ENCODE measurements around the gene TRMT10B. TPM values are rescaled to one million over a fixed set of nuclear protein-coding genes. Genes with fewer than 3 reads are reported as not detected.

Gene TRMT10B
- total and polyA plus RNA-seq, 2 of the 13 experiments (the other 11 are each of a cell fraction or from before 2014, with no cell fraction given) = 3.1 to 3.9 TPM

DNA sequence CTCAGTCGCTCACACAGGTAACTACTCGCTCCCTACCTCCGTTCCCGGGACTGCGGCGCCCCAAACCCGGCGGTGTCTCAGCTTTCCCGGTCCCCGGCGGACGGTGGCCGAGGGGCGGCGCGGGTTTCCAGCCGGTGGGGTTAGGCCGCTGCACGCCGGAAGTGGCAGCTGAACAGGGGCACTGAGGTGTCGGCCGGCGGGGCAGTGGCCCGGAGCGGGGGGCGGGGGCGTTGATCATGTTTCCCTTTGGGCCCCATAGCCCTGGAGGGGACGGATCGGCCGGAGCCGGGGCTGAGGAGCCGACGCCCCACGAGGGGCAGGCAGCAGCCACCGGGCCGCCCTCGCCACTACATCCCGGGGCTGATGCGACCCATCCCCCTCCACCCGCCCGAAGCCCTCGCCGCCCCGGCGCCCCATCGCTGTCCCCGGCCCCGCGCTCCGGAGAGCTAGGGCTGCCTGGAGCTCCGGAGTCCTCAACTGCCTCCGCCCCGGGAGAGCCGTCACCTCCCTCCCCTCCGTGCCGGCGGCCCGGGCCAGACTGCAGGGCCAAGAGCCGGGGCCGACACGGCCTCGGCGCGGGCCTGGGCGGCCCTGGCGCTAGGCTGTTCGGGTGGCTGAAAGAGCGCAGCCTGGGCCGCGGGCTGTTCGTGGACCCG is 47.2 kb downstream of the TRMT10B start, which contains the start of gene DCAF10 (continued):
- TF ChIP-seq, protein P1, sequence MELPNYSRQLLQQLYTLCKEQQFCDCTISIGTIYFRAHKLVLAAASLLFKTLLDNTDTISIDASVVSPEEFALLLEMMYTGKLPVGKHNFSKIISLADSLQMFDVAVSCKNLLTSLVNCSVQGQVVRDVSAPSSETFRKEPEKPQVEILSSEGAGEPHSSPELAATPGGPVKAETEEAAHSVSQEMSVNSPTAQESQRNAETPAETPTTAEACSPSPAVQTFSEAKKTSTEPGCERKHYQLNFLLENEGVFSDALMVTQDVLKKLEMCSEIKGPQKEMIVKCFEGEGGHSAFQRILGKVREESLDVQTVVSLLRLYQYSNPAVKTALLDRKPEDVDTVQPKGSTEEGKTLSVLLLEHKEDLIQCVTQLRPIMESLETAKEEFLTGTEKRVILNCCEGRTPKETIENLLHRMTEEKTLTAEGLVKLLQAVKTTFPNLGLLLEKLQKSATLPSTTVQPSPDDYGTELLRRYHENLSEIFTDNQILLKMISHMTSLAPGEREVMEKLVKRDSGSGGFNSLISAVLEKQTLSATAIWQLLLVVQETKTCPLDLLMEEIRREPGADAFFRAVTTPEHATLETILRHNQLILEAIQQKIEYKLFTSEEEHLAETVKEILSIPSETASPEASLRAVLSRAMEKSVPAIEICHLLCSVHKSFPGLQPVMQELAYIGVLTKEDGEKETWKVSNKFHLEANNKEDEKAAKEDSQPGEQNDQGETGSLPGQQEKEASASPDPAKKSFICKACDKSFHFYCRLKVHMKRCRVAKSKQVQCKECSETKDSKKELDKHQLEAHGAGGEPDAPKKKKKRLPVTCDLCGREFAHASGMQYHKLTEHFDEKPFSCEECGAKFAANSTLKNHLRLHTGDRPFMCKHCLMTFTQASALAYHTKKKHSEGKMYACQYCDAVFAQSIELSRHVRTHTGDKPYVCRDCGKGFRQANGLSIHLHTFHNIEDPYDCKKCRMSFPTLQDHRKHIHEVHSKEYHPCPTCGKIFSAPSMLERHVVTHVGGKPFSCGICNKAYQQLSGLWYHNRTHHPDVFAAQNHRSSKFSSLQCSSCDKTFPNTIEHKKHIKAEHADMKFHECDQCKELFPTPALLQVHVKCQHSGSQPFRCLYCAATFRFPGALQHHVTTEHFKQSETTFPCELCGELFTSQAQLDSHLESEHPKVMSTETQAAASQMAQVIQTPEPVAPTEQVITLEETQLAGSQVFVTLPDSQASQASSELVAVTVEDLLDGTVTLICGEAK (IDR thresholded peaks at IDR 0.05) = peak; percentile 93
- TF ChIP-seq, protein P1 (CRISPR knock-in tag; IDR thresholded peaks at IDR 0.05) = peak; percentile 86
- TF ChIP-seq ZNF143 (CRISPR knock-in tag; IDR thresholded peaks at IDR 0.05) (peak; percentile 73), RBFOX2 (IDR thresholded peaks at IDR 0.05; ENCODE audit: low read depth, low read length) (peak; percentile 87), ZNF557 (CRISPR knock-in tag; IDR thresholded peaks at IDR 0.05) (no peak; the same call in 1 of the 2 replicates), MLLT10 (CRISPR knock-in tag; IDR thresholded peaks at IDR 0.05) (no peak), SP4 (CRISPR knock-in tag; IDR thresholded peaks at IDR 0.05) (peak; percentile 89), CHD2 (IDR thresholded peaks at IDR 0.05; ENCODE audit: low read depth, low read length) (0 out of 2 replicates have a peak, but pooled peaks have one; percentile 24), ZBTB42 (CRISPR knock-in tag; IDR thresholded peaks at IDR 0.05) (no peak), ISL2 (CRISPR knock-in tag; IDR thresholded peaks at IDR 0.05) (peak; percentile 82), ZNF788 (CRISPR knock-in tag; IDR thresholded peaks at IDR 0.05; ENCODE audit: borderline replicate concordance) (peak; percentile 99; the same call in 1 of the 2 replicates), ELF1 (CRISPR knock-in tag; IDR thresholded peaks at IDR 0.05) (peak; percentile 88), BRCA1 (CRISPR knock-in tag; IDR thresholded peaks at IDR 0.05) (no peak), NFKB2 (CRISPR knock-in tag; IDR thresholded peaks at IDR 0.05; ENCODE audit: borderline replicate concordance) (peak; percentile 64; the same call in 1 of the 2 replicates), TBL1XR1 (IDR thresholded peaks at IDR 0.05; ENCODE audit: borderline replicate concordance, low read length, partially characterized antibody) (peak; percentile 74), KAT2B (IDR thresholded peaks at IDR 0.05; ENCODE audit: borderline replicate concordance, low read depth, low read length) (no peak)
- TF ChIP-seq, protein P2, sequence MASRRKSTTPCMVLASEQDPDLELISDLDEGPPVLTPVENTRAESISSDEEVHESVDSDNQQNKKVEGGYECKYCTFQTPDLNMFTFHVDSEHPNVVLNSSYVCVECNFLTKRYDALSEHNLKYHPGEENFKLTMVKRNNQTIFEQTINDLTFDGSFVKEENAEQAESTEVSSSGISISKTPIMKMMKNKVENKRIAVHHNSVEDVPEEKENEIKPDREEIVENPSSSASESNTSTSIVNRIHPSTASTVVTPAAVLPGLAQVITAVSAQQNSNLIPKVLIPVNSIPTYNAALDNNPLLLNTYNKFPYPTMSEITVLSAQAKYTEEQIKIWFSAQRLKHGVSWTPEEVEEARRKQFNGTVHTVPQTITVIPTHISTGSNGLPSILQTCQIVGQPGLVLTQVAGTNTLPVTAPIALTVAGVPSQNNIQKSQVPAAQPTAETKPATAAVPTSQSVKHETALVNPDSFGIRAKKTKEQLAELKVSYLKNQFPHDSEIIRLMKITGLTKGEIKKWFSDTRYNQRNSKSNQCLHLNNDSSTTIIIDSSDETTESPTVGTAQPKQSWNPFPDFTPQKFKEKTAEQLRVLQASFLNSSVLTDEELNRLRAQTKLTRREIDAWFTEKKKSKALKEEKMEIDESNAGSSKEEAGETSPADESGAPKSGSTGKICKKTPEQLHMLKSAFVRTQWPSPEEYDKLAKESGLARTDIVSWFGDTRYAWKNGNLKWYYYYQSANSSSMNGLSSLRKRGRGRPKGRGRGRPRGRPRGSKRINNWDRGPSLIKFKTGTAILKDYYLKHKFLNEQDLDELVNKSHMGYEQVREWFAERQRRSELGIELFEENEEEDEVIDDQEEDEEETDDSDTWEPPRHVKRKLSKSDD (CRISPR knock-in tag; IDR thresholded peaks at IDR 0.05; ENCODE audit: low read depth) = peak; percentile 89
- TF ChIP-seq, protein P3, sequence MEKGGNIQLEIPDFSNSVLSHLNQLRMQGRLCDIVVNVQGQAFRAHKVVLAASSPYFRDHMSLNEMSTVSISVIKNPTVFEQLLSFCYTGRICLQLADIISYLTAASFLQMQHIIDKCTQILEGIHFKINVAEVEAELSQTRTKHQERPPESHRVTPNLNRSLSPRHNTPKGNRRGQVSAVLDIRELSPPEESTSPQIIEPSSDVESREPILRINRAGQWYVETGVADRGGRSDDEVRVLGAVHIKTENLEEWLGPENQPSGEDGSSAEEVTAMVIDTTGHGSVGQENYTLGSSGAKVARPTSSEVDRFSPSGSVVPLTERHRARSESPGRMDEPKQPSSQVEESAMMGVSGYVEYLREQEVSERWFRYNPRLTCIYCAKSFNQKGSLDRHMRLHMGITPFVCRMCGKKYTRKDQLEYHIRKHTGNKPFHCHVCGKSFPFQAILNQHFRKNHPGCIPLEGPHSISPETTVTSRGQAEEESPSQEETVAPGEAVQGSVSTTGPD (CRISPR knock-in tag; IDR thresholded peaks at IDR 0.05) = 0 out of 2 replicates have a peak, but pooled peaks have one; percentile 43
